H1 (cell line): ENCODE results near the gene TMPO. TPM values are rescaled to one million over a fixed set of nuclear protein-coding genes. Genes with fewer than 3 reads are reported as not detected.

ENCODE experiments used
- CTCF ChIA-PET: fragments of 300-600 bp; sonication (Branson Sonifier 250); formaldehyde crosslinking; loops from one replicate; lab custom pipeline; 2021; ENCODE audit not compliant: partially characterized antibody; lab: Charles Lee
- POLR2A ChIA-PET: fragments of 300-600 bp; sonication (Branson Sonifier 250); formaldehyde crosslinking; loops from one replicate; lab custom pipeline; 2021; ENCODE audit warnings: inconsistent platforms; ENCODE audit not compliant: partially characterized antibody; lab: Charles Lee
- DNase-seq, 2 experiments: peaks; one replicate each; pipeline versions ENCODE4 v3.0.0 to v3.0.0-alpha.2; 2010 to 2022; ENCODE audit warnings: low spot score in 2 of 2, low read depth in 1 of 2, mixed read lengths in 1 of 2
- FAIRE-seq: peaks from 2 replicates; lab custom pipeline; 2011; peaks lifted over from hg19 to GRCh38; lab: Jason Lieb, UNC
- H2AFZ ChIP-seq: 2 replicates; pipeline ENCODE4 v1.8.1; 2012; ENCODE audit warnings: low read length, inconsistent platforms
- H2AK5ac ChIP-seq: 2 replicates; pipeline ENCODE4 v1.6.1; 2013; ENCODE audit warnings: low read depth, low read length
- H2BK120ac ChIP-seq: replicated peaks from 2 replicates; pipeline ENCODE3; 2013; ENCODE audit warnings: low read depth, low read length, inconsistent platforms
- H2BK12ac ChIP-seq: 2 replicates; pipeline ENCODE4 v1.6.1; 2013; ENCODE audit warnings: low read depth, low read length
- H2BK15ac ChIP-seq: 2 replicates; pipeline ENCODE4 v1.6.1; 2013; ENCODE audit warnings: low read length
- H2BK20ac ChIP-seq: 2 replicates; pipeline ENCODE4 v1.6.1; 2013; ENCODE audit warnings: low read length
- H2BK5ac ChIP-seq: 2 replicates; pipeline ENCODE4 v1.6.1; 2013; ENCODE audit warnings: low read depth, low read length
- H3K14ac ChIP-seq: 2 replicates; pipeline ENCODE4 v1.6.1; 2013; ENCODE audit warnings: inconsistent platforms; ENCODE audit not compliant: insufficient read length
- H3K18ac ChIP-seq: 2 replicates; pipeline ENCODE4 v1.6.1; 2013; ENCODE audit warnings: low read length; ENCODE audit errors: extremely low read depth
- H3K23ac ChIP-seq: 2 replicates; pipeline ENCODE4 v1.6.1; 2013; ENCODE audit warnings: inconsistent platforms; ENCODE audit not compliant: insufficient read length
- H3K23me2 ChIP-seq: 2 replicates; pipeline ENCODE4 v1.6.1; 2013; ENCODE audit warnings: low read depth, low read length
- H3K27ac ChIP-seq: 2 replicates; pipeline ENCODE4 v1.6.1; 2011; ENCODE audit warnings: low read depth, low read length, inconsistent platforms
- H3K27me3 ChIP-seq, 4 experiments: replicated peaks in 1 of 4; 1 replicate in 1 of 4; 2 replicates in 3 of 4; pipeline versions ENCODE4 v1.6.1 to v1.8.1; 2011 to 2013; ENCODE audit warnings: low read length in 3 of 4, mild to moderate bottlenecking in 3 of 4, inconsistent platforms in 2 of 4, mixed read lengths in 2 of 4, moderate library complexity in 1 of 4; ENCODE audit not compliant: control insufficient read depth in 3 of 4, insufficient read depth in 3 of 4; ENCODE audit errors: extremely low read depth in 1 of 4
- H3K36me3 ChIP-seq, 4 experiments: 2 replicates each; pipeline versions ENCODE4 v1.6.1 to v1.8.1; 2011 to 2013; ENCODE audit warnings: mild to moderate bottlenecking in 4 of 4, low read length in 3 of 4, moderate library complexity in 2 of 4, control low read depth in 1 of 4, inconsistent platforms in 1 of 4; ENCODE audit not compliant: insufficient read depth in 4 of 4, control insufficient read depth in 2 of 4
- H3K4ac ChIP-seq: replicated peaks from 2 replicates; pipeline ENCODE3; 2013; ENCODE audit warnings: low read length, low read depth, mixed read lengths, inconsistent platforms; ENCODE audit not compliant: insufficient read length
- H3K4me1 ChIP-seq, 4 experiments: replicated peaks in 1 of 4; 1 replicate in 1 of 4; 2 replicates in 3 of 4; pipeline versions ENCODE4 v1.6.1 to v1.8.1; 2011 to 2013; ENCODE audit warnings: low read length in 3 of 4, inconsistent platforms in 2 of 4, mixed read lengths in 1 of 4; ENCODE audit not compliant: insufficient read depth in 4 of 4, control insufficient read depth in 3 of 4
- H3K4me2 ChIP-seq, 2 experiments: 2 replicates each; pipeline versions ENCODE4 v1.6.1 to v1.8.1; 2011 to 2013; ENCODE audit warnings: low read depth in 2 of 2, low read length in 2 of 2, control low read depth in 1 of 2, inconsistent platforms in 1 of 2, mild to moderate bottlenecking in 1 of 2; ENCODE audit not compliant: insufficient read depth in 1 of 2
- H3K4me3 ChIP-seq, 4 experiments: fragments of 200-600, 300-600 bp in 1 of 4; sonication (generic), shearing (Covaris generic), sonication (Bioruptor Twin) in 1 of 4; 2 replicates each; pipeline versions ENCODE4 v1.5.1 to v1.8.1; 2011 to 2016; ENCODE audit warnings: low read length in 4 of 4, low read depth in 3 of 4, control low read depth in 2 of 4, inconsistent platforms in 2 of 4, mild to moderate bottlenecking in 2 of 4, mixed read lengths in 1 of 4, moderate library complexity in 1 of 4; ENCODE audit not compliant: insufficient read depth in 2 of 4; ENCODE audit errors: extremely low read depth in 1 of 4
- H3K56ac ChIP-seq: replicated peaks from 2 replicates; pipeline ENCODE3; 2013; ENCODE audit warnings: low read depth, mild to moderate bottlenecking, mixed read lengths, low read length, inconsistent platforms; ENCODE audit not compliant: insufficient read length
- H3K79me1 ChIP-seq: 2 replicates; pipeline ENCODE4 v1.6.1; 2013; ENCODE audit warnings: low read depth, low read length, control low read depth
- H3K79me2 ChIP-seq, 2 experiments: 2 replicates each; pipeline versions ENCODE4 v1.6.1 to v1.8.1; 2012 to 2013; ENCODE audit warnings: low read length in 2 of 2, mild to moderate bottlenecking in 2 of 2, inconsistent platforms in 1 of 2; ENCODE audit not compliant: insufficient read depth in 2 of 2, control insufficient read depth in 1 of 2
- H3K9ac ChIP-seq, 4 experiments: replicated peaks in 1 of 4; 1 replicate in 1 of 4; 2 replicates in 3 of 4; pipeline versions ENCODE4 v1.6.1 to v1.8.1; 2011 to 2013; ENCODE audit warnings: low read depth in 3 of 4, low read length in 3 of 4, control low read depth in 2 of 4, mild to moderate bottlenecking in 2 of 4, moderate library complexity in 2 of 4, inconsistent platforms in 1 of 4; ENCODE audit errors: extremely low read depth in 1 of 4
- H3K9me3 ChIP-seq, 2 experiments: 2 replicates each; pipeline versions ENCODE4 v1.6.1 to v1.8.1; 2012 to 2013; ENCODE audit warnings: mild to moderate bottlenecking in 2 of 2, moderate library complexity in 2 of 2, control low read depth in 1 of 2, inconsistent platforms in 1 of 2, low read depth in 1 of 2, low read length in 1 of 2, mixed read lengths in 1 of 2; ENCODE audit not compliant: insufficient read depth in 2 of 2
- H4K20me1 ChIP-seq, 2 experiments: replicated peaks in 1 of 2; 2 replicates each; pipeline versions ENCODE3 to v1.8.1; 2011 to 2013; ENCODE audit warnings: inconsistent platforms in 2 of 2, low read length in 2 of 2, mild to moderate bottlenecking in 1 of 2; ENCODE audit not compliant: insufficient read depth in 2 of 2, control insufficient read depth in 1 of 2
- H4K5ac ChIP-seq: 2 replicates; pipeline ENCODE4 v1.6.1; 2013; ENCODE audit warnings: low read length, low read depth, mixed read lengths, inconsistent platforms; ENCODE audit not compliant: insufficient read length
- H4K8ac ChIP-seq: 2 replicates; pipeline ENCODE4 v1.8.0; 2013; ENCODE audit warnings: mild to moderate bottlenecking, moderate library complexity, low read length, inconsistent platforms; ENCODE audit not compliant: insufficient read depth; ENCODE audit errors: extremely low read depth
- H4K91ac ChIP-seq: replicated peaks from 2 replicates; pipeline ENCODE3; 2013; ENCODE audit warnings: low read length, mixed read lengths, inconsistent platforms; ENCODE audit not compliant: insufficient read length
- BACH1 ChIP-seq: IDR thresholded peaks from 2 replicates; pipeline ENCODE4 v1.6.1; 2012; ENCODE audit warnings: low read length, improper control_type of control experiment
- GTF2F1 ChIP-seq: IDR thresholded peaks from 2 replicates; pipeline ENCODE4 v1.6.1; 2012; ENCODE audit warnings: low read depth, low read length, improper control_type of control experiment, borderline replicate concordance
- KDM4A ChIP-seq: IDR thresholded peaks from one replicate; pipeline ENCODE4 v1.7.1; 2012; ENCODE audit warnings: low read depth, mild to moderate bottlenecking, moderate library complexity, low read length, inconsistent platforms; ENCODE audit not compliant: severe bottlenecking
- POLR2A ChIP-seq, 2 experiments: IDR thresholded peaks; 1 replicate in 1 of 2; 2 replicates in 1 of 2; pipeline ENCODE4 v1.6.1; 2011; ENCODE audit warnings: low read depth in 2 of 2, low read length in 2 of 2, mild to moderate bottlenecking in 2 of 2; ENCODE audit errors: control extremely low read depth in 1 of 2
- POU5F1 ChIP-seq: IDR thresholded peaks from 2 replicates; pipeline ENCODE4 v1.6.1; 2011; ENCODE audit warnings: low read depth, mild to moderate bottlenecking, low read length, moderate library complexity
- RFX5 ChIP-seq: IDR thresholded peaks from 2 replicates; pipeline ENCODE4 v1.6.1; 2011; ENCODE audit warnings: low read depth, low read length, improper control_type of control experiment, borderline replicate concordance
- SUZ12 ChIP-seq: fragments of 200-600 bp; sonication (generic); IDR thresholded peaks from 2 replicates; pipeline ENCODE4 v1.6.1; 2012; ENCODE audit warnings: mild to moderate bottlenecking, inconsistent platforms, low read length, moderate library complexity, mixed read lengths
- TCF12 ChIP-seq: IDR thresholded peaks from 2 replicates; pipeline ENCODE4 v1.6.1; 2011; ENCODE audit warnings: low read depth, mild to moderate bottlenecking, low read length
- WGBS, 2 experiments: shearing (Covaris generic) in 1 of 2; methylation state at CpG; one replicate each; pipeline versions ENCODE4 v1.1.6 to v1.1.7; 2013 to 2015; ENCODE audit warnings: low lambda C conversion rate in 2 of 2, mixed read lengths in 2 of 2, inconsistent platforms in 1 of 2, low coverage in 1 of 2, missing lambda C conversion rate in 1 of 2; ENCODE audit not compliant: insufficient replicate concordance in 2 of 2, insufficient coverage in 1 of 2, insufficient read length in 1 of 2; ENCODE audit errors: extremely low coverage in 1 of 2, missing lambda C conversion rate in 1 of 2; 5-methylcytosine and 5-hydroxymethylcytosine counted together
- polyA plus RNA-seq, 7 experiments: library from polyadenylated mRNA; depleted of rRNA in 3 of 7; stranded (reverse) in 5 of 7; unstranded in 2 of 7; fragments of >200 nt in 5 of 7; fragments of 200-250 nt in 2 of 7; gene quantifications; 1 replicate in 5 of 7; 2 replicates in 1 of 7; 4 replicates in 1 of 7; pipeline versions ENCODE4 v1.2.1 to v1.2.3, GENCODE V29; 2011 to 2013; ENCODE audit warnings: missing spikeins in 2 of 7, mixed read lengths in 2 of 7
- total RNA-seq: library from RNA; stranded (reverse); fragmentation: NEBNext Ultra II Directional; extraction: Animal tissue kit (Norgen Biotek cat#: 25700); gene quantifications from 2 replicates; pipeline ENCODE4 v1.2.1, GENCODE V29; 2021
- TF ChIP-seq, protein P1 (sequence below): IDR thresholded peaks from 2 replicates; pipeline ENCODE4 v1.6.1; 2011; ENCODE audit warnings: low read length, improper control_type of control experiment

TMPO gene
- total and polyA plus RNA-seq, 2 of the 8 experiments (the other 6 are each of a cell fraction or from before 2014, with no cell fraction given): 43.9 to 195 TPM

DNA sequence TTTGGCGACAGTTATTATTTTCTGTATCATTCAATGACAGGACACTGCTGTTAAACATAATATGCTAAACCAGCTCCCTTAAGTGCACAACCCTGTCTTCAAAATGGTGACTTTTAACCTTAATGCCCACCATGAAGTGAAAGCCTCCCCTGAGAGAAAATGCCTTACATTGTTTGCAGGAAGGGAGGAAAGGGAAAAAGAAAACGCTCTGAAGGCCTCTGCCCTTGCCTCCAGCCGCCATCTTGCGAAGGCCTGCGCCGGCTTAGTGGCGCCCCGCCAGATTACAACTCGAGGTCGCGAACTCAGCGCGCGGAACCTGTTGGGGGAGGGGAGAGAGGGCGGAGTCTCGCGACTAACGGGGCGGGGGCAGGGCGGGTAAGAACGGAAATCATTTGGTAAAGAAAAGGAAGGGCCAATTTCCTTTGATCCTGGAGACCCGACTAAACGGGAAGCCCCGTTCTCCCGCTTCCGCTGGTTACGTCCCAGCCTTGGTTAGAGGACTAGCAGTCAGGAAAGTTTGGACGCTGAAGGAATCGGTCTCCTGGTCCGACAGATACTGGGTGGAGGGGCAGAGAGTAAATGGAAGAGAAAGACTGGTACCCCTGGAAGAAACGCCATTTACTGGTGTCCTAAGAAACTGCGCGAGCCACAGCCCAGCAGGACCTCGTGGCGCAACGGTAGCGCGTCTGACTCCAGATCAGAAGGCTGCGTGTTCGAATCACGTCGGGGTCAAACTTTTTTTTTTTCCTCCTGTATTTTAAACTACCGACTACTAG, 11.6 kb upstream of the TMPO start:
- Histone ChIP-seq H4K20me1 (no peaks in the 10 kb centered on the region), H3K23me2 (peaks cover 3% of the 10 kb centered on the region; the same call in 1 of the 2 replicates), H3K4me1 (no peaks in the 10 kb centered on the region), H2BK20ac (no peak overlapping the region), H2AK5ac (no peak overlapping the region), H2BK12ac (peak overlapping the region; percentile 86; the same call in 1 of the 2 replicates), H3K9ac (peak overlapping the region; percentile 52 to 89 (median 67)), H3K56ac (peak overlapping the region; percentile 96), H3K27me3 (no peaks in the 10 kb centered on the region), H3K4me3 (peak overlapping the region; percentile 69 to 96 (median 87)), H3K27ac (peak overlapping the region; percentile 89), H3K23ac (no peak overlapping the region), H3K18ac (peak overlapping the region; percentile 94), H3K79me1 (no peaks in the 10 kb centered on the region), H4K8ac (peak overlapping the region; percentile 96; the same call in 1 of the 2 replicates), H2BK5ac (peak overlapping the region; percentile 96), H3K79me2 (no peaks in the 10 kb centered on the region), H2BK120ac (peak overlapping the region; percentile 95), H3K14ac (peak overlapping the region; percentile 77), H4K5ac (peak overlapping the region; percentile 99), H4K91ac (peak overlapping the region; percentile 99), H2AFZ (peak overlapping the region; percentile 91), H3K9me3 (no peaks in the 10 kb centered on the region), H2BK15ac (no peak overlapping the region), H3K36me3 (no peaks in the 10 kb centered on the region), H3K4me2 (peak overlapping the region; percentile 67), H3K4ac (peak overlapping the region; percentile 95)
- WGBS, 2 experiments: 2% methylated on average over 31 of the region's 43 CpGs; no CpG with 5 or more reads in 1 of the 2 experiments
- DNase-seq (peak; percentile 92 to 98), FAIRE-seq (peak; percentile 36)
- POLR2A ChIA-PET: interaction anchor here (0.9 to 8.1 kb wide), 5 partner anchors 10 to 77 kb away, joined by 3 to 94 read pairs (median 7); partner anchors contain the start of gene TMPO
- CTCF ChIA-PET: interaction anchor here (1.0 kb wide), 1 partner anchor 10 kb away, joined by 4 read pairs; no protein-coding TSS in a partner anchor
- TF ChIP-seq SUZ12 (no peak), RFX5 (no peak), GTF2F1 (no peak; the same call in 1 of the 2 replicates), POLR2A (IDR thresholded peaks at IDR 0.05; ENCODE audit: control extremely low read depth in 1 of 2, low read depth in 2 of 2, low read length in 2 of 2) (peak in 1 of 2 experiments; percentile 59; a peak in 2 of 3 replicates), KDM4A (peak; percentile 41), POU5F1 (no peak), BACH1 (no peak), TCF12 (no peak)
- TF ChIP-seq, protein P1, sequence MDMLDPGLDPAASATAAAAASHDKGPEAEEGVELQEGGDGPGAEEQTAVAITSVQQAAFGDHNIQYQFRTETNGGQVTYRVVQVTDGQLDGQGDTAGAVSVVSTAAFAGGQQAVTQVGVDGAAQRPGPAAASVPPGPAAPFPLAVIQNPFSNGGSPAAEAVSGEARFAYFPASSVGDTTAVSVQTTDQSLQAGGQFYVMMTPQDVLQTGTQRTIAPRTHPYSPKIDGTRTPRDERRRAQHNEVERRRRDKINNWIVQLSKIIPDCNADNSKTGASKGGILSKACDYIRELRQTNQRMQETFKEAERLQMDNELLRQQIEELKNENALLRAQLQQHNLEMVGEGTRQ: 0 out of 2 replicates have a peak, but pooled peaks have one; percentile 2
